ENCODE results near the gene LPCAT1.
"Not testable (repeated sequence)": the region's sequence is repeated elsewhere in the genome, so short reads cannot be mapped to it uniquely, and the experiment has no call there.

The LPCAT1 gene

GRCh38 chr5:1476967-1477310 lies 46.8 kb downstream of the LPCAT1 start:
- no peak overlapping the region for H3K4me3 ChIP-seq (ENCODE audit: low read depth, low read length)
- in situ Hi-C loops (cut with HindIII; ENCODE audit: low sequenced_read_pairs): no loop called here
- no peak for DNase-seq (ENCODE audit: low read depth, low spot score)
- TF ChIP-seq CTCF (IDR thresholded peaks at IDR 0.05; ENCODE audit: low read depth, low read length): no peak

- H3K4me3 ChIP-seq (ENCODE audit: low read depth, low read length): no peak overlapping the region
- no peak for DNase-seq (ENCODE audit: low read depth, low spot score)
- TF ChIP-seq CTCF (IDR thresholded peaks at IDR 0.05; ENCODE audit: low read depth, low read length): no peak
- in situ Hi-C loops (cut with HindIII; ENCODE audit: low sequenced_read_pairs): no loop called here
These were observed 47.4 kb downstream of the LPCAT1 start for GRCh38 chr5:1476181-1476966.

- DNase-seq (ENCODE audit: low read depth, low spot score); in situ Hi-C loops (cut with HindIII; ENCODE audit: low sequenced_read_pairs); H3K4me3 ChIP-seq (ENCODE audit: low read depth, low read length): not testable (repeated sequence)
These were observed 48.2 kb downstream of the LPCAT1 start for GRCh38 chr5:1475544-1475900.

GRCh38 chr5:1474866-1475543 lies 48.8 kb downstream of the LPCAT1 start:
- DNase-seq (ENCODE audit: low read depth, low spot score): no peak

GRCh38 chr5:1474183-1474839 lies 49.4 kb downstream of the LPCAT1 start:
- in situ Hi-C loops (cut with HindIII; ENCODE audit: low sequenced_read_pairs): no loop called here
- H3K4me3 ChIP-seq (ENCODE audit: low read depth, low read length): no peak overlapping the region
- DNase-seq (ENCODE audit: low read depth, low spot score): no peak
- no peak for TF ChIP-seq CTCF (IDR thresholded peaks at IDR 0.05; ENCODE audit: low read depth, low read length)

More at GRCh38 chr5:1474866-1475543, 48.8 kb downstream of the LPCAT1 start:
- no peak overlapping the region for H3K4me3 ChIP-seq (ENCODE audit: low read depth, low read length)
- no peak for TF ChIP-seq CTCF (IDR thresholded peaks at IDR 0.05; ENCODE audit: low read depth, low read length)
- in situ Hi-C loops (cut with HindIII; ENCODE audit: low sequenced_read_pairs): no loop called here

GRCh38 chr5:1473746-1474145 lies 50.0 kb downstream of the LPCAT1 start:
- in situ Hi-C loops (cut with HindIII; ENCODE audit: low sequenced_read_pairs): no loop called here
- no peak overlapping the region for H3K4me3 ChIP-seq (ENCODE audit: low read depth, low read length)
- no peak for DNase-seq (ENCODE audit: low read depth, low spot score)
- no peak for TF ChIP-seq CTCF (IDR thresholded peaks at IDR 0.05; ENCODE audit: low read depth, low read length)
